HepG2 (cell line): ENCODE data around the gene RPS10. TPM values are rescaled to one million over a fixed set of nuclear protein-coding genes. Genes with fewer than 3 reads are reported as not detected.

Source experiments
- ATAC-seq: fragments of 200-7000 bp; cut with Tn5 transposase; 3 replicates; pipeline ENCODE4 v1.9.1; 2020; ENCODE audit warnings: mild to moderate bottlenecking, moderate library complexity
- BruUV-seq: library from RNA; stranded (reverse); fragments of 400-500 nt; replicated peaks from 2 replicates; lab custom pipeline; 2021; lab: Mats Ljungman, UMichigan
- CTCF ChIA-PET: fragments of 300-600 bp; formaldehyde crosslinking; extraction: SDS; loops from one replicate; lab custom pipeline; 2021; ENCODE audit warnings: low total read pairs, inconsistent platforms, low intra/inter-chr PET ratio; lab: Yijun Ruan, JAX
- POLR2A ChIA-PET: fragments of 350-600 bp; sonication (Branson Sonifier 250); formaldehyde crosslinking; loops from one replicate; lab custom pipeline; 2020; ENCODE audit warnings: antibody characterized with exemption, inconsistent platforms; lab: Yijun Ruan, JAX
- DNase-seq: peaks from one replicate; pipeline ENCODE4 v3.0.0-alpha.2; 2015; ENCODE audit warnings: low spot score
- FAIRE-seq: peaks from 3 replicates; lab custom pipeline; 2011; peaks lifted over from hg19 to GRCh38; lab: Jason Lieb, UNC
- H2AFZ ChIP-seq: one replicate; pipeline ENCODE4 v1.6.1; 2011; ENCODE audit warnings: low read length, inconsistent platforms
- H3K27ac ChIP-seq: fragments of 300-600 bp; 3 replicates; pipeline ENCODE4 v1.8.0; 2011; ENCODE audit warnings: mixed run types, mild to moderate bottlenecking, mixed read lengths, low read length, inconsistent platforms; ENCODE audit not compliant: insufficient read depth; ENCODE audit errors: extremely low read length
- H3K27me3 ChIP-seq, 2 experiments: fragments of 200-600 bp in 1 of 2; 2 replicates in 1 of 2; 3 replicates in 1 of 2; pipeline versions ENCODE4 v1.6.0 to v1.8.0; 2011; ENCODE audit warnings: low read length in 2 of 2, mild to moderate bottlenecking in 2 of 2, moderate library complexity in 2 of 2, inconsistent platforms in 1 of 2; ENCODE audit not compliant: insufficient read depth in 2 of 2, control insufficient read depth in 1 of 2
- H3K36me3 ChIP-seq, 2 experiments: fragments of 200-600 bp in 1 of 2; replicated peaks in 1 of 2; 2 replicates in 1 of 2; 3 replicates in 1 of 2; pipeline versions ENCODE4 v1.5.1 to v1.8.0; 2011; ENCODE audit warnings: low read length in 2 of 2, inconsistent platforms in 1 of 2; ENCODE audit not compliant: insufficient read depth in 2 of 2, control insufficient read depth in 1 of 2
- H3K4me1 ChIP-seq: 2 replicates; pipeline ENCODE4 v1.5.1; 2012; ENCODE audit warnings: low read length, inconsistent platforms; ENCODE audit not compliant: insufficient read depth
- H3K4me2 ChIP-seq: 2 replicates; pipeline ENCODE4 v1.6.0; 2011; ENCODE audit warnings: low read depth, low read length, inconsistent platforms
- H3K4me3 ChIP-seq, 3 experiments: fragments of 200-600 bp in 1 of 3; sonication (generic), shearing (Covaris generic) in 1 of 3; replicated peaks in 1 of 3; 2 replicates each; pipeline ENCODE4 v1.5.1; 2011 to 2016; ENCODE audit warnings: low read length in 3 of 3, inconsistent platforms in 2 of 3, low read depth in 2 of 3, mild to moderate bottlenecking in 2 of 3, control low read depth in 1 of 3, mixed read lengths in 1 of 3; ENCODE audit not compliant: insufficient read depth in 1 of 3
- H3K79me2 ChIP-seq: one replicate; pipeline ENCODE4 v1.6.1; 2011; ENCODE audit warnings: low read length, inconsistent platforms; ENCODE audit not compliant: insufficient read depth
- H3K9ac ChIP-seq: 2 replicates; pipeline ENCODE4 v1.6.0; 2011; ENCODE audit warnings: mild to moderate bottlenecking, low read depth, low read length, inconsistent platforms; ENCODE audit not compliant: insufficient read depth
- H3K9me3 ChIP-seq: 2 replicates; pipeline ENCODE4 v1.5.1; 2012; ENCODE audit warnings: mild to moderate bottlenecking, low read length
- H4K20me1 ChIP-seq: 2 replicates; pipeline ENCODE4 v1.6.0; 2011; ENCODE audit warnings: inconsistent platforms, mild to moderate bottlenecking, low read length, moderate library complexity; ENCODE audit not compliant: insufficient read depth
- JDP2 ChIP-seq: sonication (generic); formaldehyde crosslinking; IDR thresholded peaks from 2 replicates; pipeline ENCODE4 v1.8.1; 2022; ENCODE audit warnings: missing genetic modification reagents, borderline replicate concordance
- ZNF441 ChIP-seq: sonication (generic); formaldehyde crosslinking; IDR thresholded peaks from 2 replicates; pipeline ENCODE4 v1.7.0; 2021; ENCODE audit warnings: missing genetic modification reagents, borderline replicate concordance
- ZNF777 ChIP-seq: sonication (generic); formaldehyde crosslinking; IDR thresholded peaks from 2 replicates; pipeline ENCODE4 v1.4.0; 2020; ENCODE audit warnings: missing genetic modification reagents
- WGBS: methylation state at CpG from one replicate; pipeline ENCODE4 v1.1.6; 2017; ENCODE audit warnings: low lambda C conversion rate; 5-methylcytosine and 5-hydroxymethylcytosine counted together
- in situ Hi-C: cut with HindIII; loops from 2 replicates; pipeline ENCODE4 v1.10.0; 2017; ENCODE audit warnings: low pct_unique_long_range_greater_than_20kb; ENCODE audit not compliant: extremely low pct_ligation_motif_present
- intact Hi-C: fragments of 100-400 bp; cut with micrococcal nuclease; formaldehyde crosslinking; loops from one replicate; pipeline ENCODE4 v1.10.0; 2022; ENCODE audit not compliant: unreplicated experiment
- polyA plus RNA-seq, 8 experiments: library from polyadenylated mRNA; depleted of rRNA in 3 of 8; stranded (reverse) in 7 of 8; unstranded in 1 of 8; fragments of >200 nt; fragmentation: Illumina TruSeq in 4 of 8; extraction: Trizol in 4 of 8; gene quantifications; 2 replicates each; pipeline versions ENCODE4 v1.2.1 to v1.2.3, GENCODE V29; 2011 to 2016; ENCODE audit warnings: low read depth in 4 of 8, missing spikeins in 1 of 8, mixed read lengths in 1 of 8; ENCODE audit not compliant: insufficient read depth in 1 of 8
- total RNA-seq, 5 experiments: library from RNA; depleted of rRNA; stranded (reverse); fragments of >200 nt; fragmentation: Illumina TruSeq; extraction: Trizol; gene quantifications; 2 replicates each; pipeline ENCODE4 v1.2.3, GENCODE V29; 2016; ENCODE audit warnings: low read depth in 1 of 5
- TF ChIP-seq, protein P1 (sequence below): sonication (generic); formaldehyde crosslinking; IDR thresholded peaks from 2 replicates; pipeline ENCODE4 v1.4.0; 2020; ENCODE audit warnings: mild to moderate bottlenecking, missing genetic modification reagents
- TF ChIP-seq, protein P2 (sequence below): sonication (generic); formaldehyde crosslinking; IDR thresholded peaks from 2 replicates; pipeline ENCODE4 v1.5.0; 2020; ENCODE audit warnings: mild to moderate bottlenecking, missing genetic modification reagents, moderate library complexity

The RPS10 gene
- total and polyA plus RNA-seq, 2 of the 13 experiments (the other 11 are each of a cell fraction or from before 2014, with no cell fraction given) = 2,909 to 4,648 TPM

DNA sequence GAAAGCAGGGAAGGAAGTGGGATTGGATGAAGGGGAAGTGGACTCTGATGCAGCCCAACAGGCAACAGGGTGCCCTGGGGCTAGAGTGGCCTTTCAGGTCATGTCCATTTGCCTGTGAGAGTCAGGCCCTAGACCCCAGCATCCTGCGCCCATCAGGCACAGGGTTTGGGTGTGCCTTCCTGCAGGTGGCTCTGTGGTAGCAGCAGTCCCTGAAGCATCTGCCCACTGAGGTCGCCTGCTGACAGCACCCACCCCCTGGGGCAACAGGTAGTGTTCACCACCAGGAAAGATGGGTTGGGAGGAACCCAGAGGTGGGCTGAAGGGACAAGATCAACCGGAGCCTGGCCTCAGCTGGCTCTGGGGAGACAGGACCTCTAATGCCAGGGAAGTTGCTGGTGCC, 43.6 kb upstream of the RPS10 start:
- POLR2A ChIA-PET = no interaction called here
- no peak overlapping the region for H3K27ac ChIP-seq
- CTCF ChIA-PET = no interaction called here
- 0 out of 2 replicates have a peak, but pooled peaks cover 5% of the 10 kb centered on the region for H3K4me1 ChIP-seq
- no peak for TF ChIP-seq JDP2 (CRISPR knock-in tag)
- TF ChIP-seq, protein P1, sequence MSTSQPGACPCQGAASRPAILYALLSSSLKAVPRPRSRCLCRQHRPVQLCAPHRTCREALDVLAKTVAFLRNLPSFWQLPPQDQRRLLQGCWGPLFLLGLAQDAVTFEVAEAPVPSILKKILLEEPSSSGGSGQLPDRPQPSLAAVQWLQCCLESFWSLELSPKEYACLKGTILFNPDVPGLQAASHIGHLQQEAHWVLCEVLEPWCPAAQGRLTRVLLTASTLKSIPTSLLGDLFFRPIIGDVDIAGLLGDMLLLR (CRISPR knock-in tag) = no peak
- TF ChIP-seq, protein P2, sequence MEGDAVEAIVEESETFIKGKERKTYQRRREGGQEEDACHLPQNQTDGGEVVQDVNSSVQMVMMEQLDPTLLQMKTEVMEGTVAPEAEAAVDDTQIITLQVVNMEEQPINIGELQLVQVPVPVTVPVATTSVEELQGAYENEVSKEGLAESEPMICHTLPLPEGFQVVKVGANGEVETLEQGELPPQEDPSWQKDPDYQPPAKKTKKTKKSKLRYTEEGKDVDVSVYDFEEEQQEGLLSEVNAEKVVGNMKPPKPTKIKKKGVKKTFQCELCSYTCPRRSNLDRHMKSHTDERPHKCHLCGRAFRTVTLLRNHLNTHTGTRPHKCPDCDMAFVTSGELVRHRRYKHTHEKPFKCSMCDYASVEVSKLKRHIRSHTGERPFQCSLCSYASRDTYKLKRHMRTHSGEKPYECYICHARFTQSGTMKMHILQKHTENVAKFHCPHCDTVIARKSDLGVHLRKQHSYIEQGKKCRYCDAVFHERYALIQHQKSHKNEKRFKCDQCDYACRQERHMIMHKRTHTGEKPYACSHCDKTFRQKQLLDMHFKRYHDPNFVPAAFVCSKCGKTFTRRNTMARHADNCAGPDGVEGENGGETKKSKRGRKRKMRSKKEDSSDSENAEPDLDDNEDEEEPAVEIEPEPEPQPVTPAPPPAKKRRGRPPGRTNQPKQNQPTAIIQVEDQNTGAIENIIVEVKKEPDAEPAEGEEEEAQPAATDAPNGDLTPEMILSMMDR (CRISPR knock-in tag) = 0 out of 2 replicates have a peak, but pooled peaks have one; percentile 13
- no peak for TF ChIP-seq ZNF441
- no peak for TF ChIP-seq ZNF777 (CRISPR knock-in tag)
- in situ Hi-C loops = loop anchor here (10.0 kb wide), 1 partner anchor 135 kb away; no protein-coding TSS in a partner anchor
- no peak overlapping the region for H2AFZ ChIP-seq
- H3K79me2 ChIP-seq = no peaks in the 10 kb centered on the region
- FAIRE-seq (no peak), DNase-seq (no peak), ATAC-seq (no peak)
- H3K4me3 ChIP-seq = no peak overlapping the region
- intact Hi-C loops = no loop called here
- no peak overlapping the region for H3K9ac ChIP-seq
- no peak overlapping the region for H3K4me2 ChIP-seq
- WGBS = 50% methylated on average over 1 of the region's 3 CpGs
- H3K9me3 ChIP-seq = no peaks in the 10 kb centered on the region
- H4K20me1 ChIP-seq = peaks cover 2% of the 10 kb centered on the region; the same call in 1 of the 2 replicates
- peaks cover 13 to 36% of the 10 kb centered on the region in 2 experiments; a peak in 4 of 5 replicates for H3K27me3 ChIP-seq
- no peaks in the 10 kb centered on the region for H3K36me3 ChIP-seq
- BruUV-seq = no TSS peak
